HepG2 (cell line): ENCODE results near the gene IPP. TPM values are rescaled to one million over a fixed set of nuclear protein-coding genes. Genes with fewer than 3 reads are reported as not detected.
A peak's percentile ranks its signal among the peaks of the same experiment; 100 is the strongest.

Source experiments
- CREB1 ChIP-seq, 2 experiments: fragments of 450-650 bp in 1 of 2; IDR thresholded peaks; 2 replicates each; pipeline ENCODE4 v1.6.1; 2016 to 2017; ENCODE audit warnings: control low read depth in 1 of 2, mild to moderate bottlenecking in 1 of 2, missing compliant biosample characterization in 1 of 2, missing genetic modification characterization in 1 of 2
- ELF1 ChIP-seq: sonication (generic); formaldehyde crosslinking; IDR thresholded peaks from 2 replicates; pipeline ENCODE4 v1.4.0; 2020; ENCODE audit warnings: missing genetic modification reagents
- HES4 ChIP-seq: sonication (generic); formaldehyde crosslinking; IDR thresholded peaks from 2 replicates; pipeline ENCODE4 v1.9.0; 2021; ENCODE audit warnings: mild to moderate bottlenecking, missing genetic modification reagents, borderline replicate concordance
- HHEX ChIP-seq: IDR thresholded peaks from 2 replicates; pipeline ENCODE4 v1.6.1; 2016; ENCODE audit warnings: control low read depth
- HMGA1 ChIP-seq: sonication (generic); formaldehyde crosslinking; conservative IDR thresholded peaks from 2 replicates; pipeline ENCODE4 v1.4.0; 2020; ENCODE audit warnings: missing genetic modification reagents
- HNRNPL ChIP-seq: fragments of 200-400 bp; formaldehyde crosslinking; IDR thresholded peaks from 2 replicates; pipeline ENCODE4 v1.6.1; 2017; ENCODE audit warnings: mild to moderate bottlenecking, low read depth, low read length
- MED8 ChIP-seq: sonication (generic); formaldehyde crosslinking; IDR thresholded peaks from 2 replicates; pipeline ENCODE4 v1.8.1; 2023; ENCODE audit warnings: mild to moderate bottlenecking, missing genetic modification reagents; ENCODE audit not compliant: insufficient replicate concordance
- MZF1 ChIP-seq: sonication (generic); formaldehyde crosslinking; IDR thresholded peaks from 2 replicates; pipeline ENCODE4 v1.8.1; 2023; ENCODE audit warnings: mild to moderate bottlenecking, missing genetic modification reagents, borderline replicate concordance
- NRL ChIP-seq: sonication (generic); formaldehyde crosslinking; IDR thresholded peaks from 2 replicates; pipeline ENCODE4 v1.5.0; 2020; ENCODE audit warnings: missing genetic modification reagents, mild to moderate bottlenecking, moderate library complexity, borderline replicate concordance
- SALL1 ChIP-seq: sonication (generic); formaldehyde crosslinking; IDR thresholded peaks from 2 replicates; pipeline ENCODE4 v1.8.0; 2022; ENCODE audit warnings: mild to moderate bottlenecking, missing genetic modification reagents
- SIN3A ChIP-seq: IDR thresholded peaks from 2 replicates; pipeline ENCODE4 v1.6.1; 2011; ENCODE audit warnings: low read depth, mild to moderate bottlenecking, control low read depth, low read length, borderline replicate concordance
- SUZ12 ChIP-seq: fragments of 150-350 bp; IDR thresholded peaks from 2 replicates; pipeline ENCODE4 v1.6.1; 2014; ENCODE audit warnings: low read depth, low read length
- ZNF160 ChIP-seq: sonication (generic); formaldehyde crosslinking; IDR thresholded peaks from 2 replicates; pipeline ENCODE4 v1.8.0; 2022; ENCODE audit warnings: mild to moderate bottlenecking, inconsistent platforms, missing genetic modification reagents
- ZNF256 ChIP-seq: sonication (generic); formaldehyde crosslinking; conservative IDR thresholded peaks from 2 replicates; pipeline ENCODE4 v1.4.0; 2020; ENCODE audit warnings: missing genetic modification reagents
- ZNF33A ChIP-seq: sonication (generic); formaldehyde crosslinking; IDR thresholded peaks from 2 replicates; pipeline ENCODE4 v1.5.1; 2020; ENCODE audit warnings: missing genetic modification reagents, mild to moderate bottlenecking, moderate library complexity, borderline replicate concordance
- ZNF605 ChIP-seq: sonication (generic); formaldehyde crosslinking; IDR thresholded peaks from 2 replicates; pipeline ENCODE4 v1.8.0; 2022; ENCODE audit warnings: mild to moderate bottlenecking, missing genetic modification reagents
- ZNF749 ChIP-seq: sonication (generic); formaldehyde crosslinking; IDR thresholded peaks from 2 replicates; pipeline ENCODE4 v1.8.0; 2022; ENCODE audit warnings: mild to moderate bottlenecking, missing genetic modification reagents, moderate library complexity, borderline replicate concordance
- ZNF83 ChIP-seq: sonication (generic); formaldehyde crosslinking; IDR thresholded peaks from 2 replicates; pipeline ENCODE4 v1.4.0; 2020; ENCODE audit warnings: missing genetic modification reagents, mild to moderate bottlenecking, borderline replicate concordance
- ZSCAN29 ChIP-seq: sonication (generic); formaldehyde crosslinking; conservative IDR thresholded peaks from 2 replicates; pipeline ENCODE4 v1.4.0; 2020; ENCODE audit warnings: mild to moderate bottlenecking, missing genetic modification reagents
- polyA plus RNA-seq, 8 experiments: library from polyadenylated mRNA; depleted of rRNA in 3 of 8; stranded (reverse) in 7 of 8; unstranded in 1 of 8; fragments of >200 nt; fragmentation: Illumina TruSeq in 4 of 8; extraction: Trizol in 4 of 8; gene quantifications; 2 replicates each; pipeline versions ENCODE4 v1.2.1 to v1.2.3, GENCODE V29; 2011 to 2016; ENCODE audit warnings: low read depth in 4 of 8, missing spikeins in 1 of 8, mixed read lengths in 1 of 8; ENCODE audit not compliant: insufficient read depth in 1 of 8
- total RNA-seq, 5 experiments: library from RNA; depleted of rRNA; stranded (reverse); fragments of >200 nt; fragmentation: Illumina TruSeq; extraction: Trizol; gene quantifications; 2 replicates each; pipeline ENCODE4 v1.2.3, GENCODE V29; 2016; ENCODE audit warnings: low read depth in 1 of 5
- TF ChIP-seq, protein P1 (sequence below): IDR thresholded peaks from 2 replicates; pipeline ENCODE4 v1.6.1; 2016; ENCODE audit warnings: missing biosample characterization, missing genetic modification reagents, low read depth
- TF ChIP-seq, protein P2 (sequence below): sonication (generic); formaldehyde crosslinking; IDR thresholded peaks from 2 replicates; pipeline ENCODE4 v1.5.0; 2020; ENCODE audit warnings: mild to moderate bottlenecking, missing genetic modification reagents
- TF ChIP-seq, protein P3 (sequence below): sonication (generic); formaldehyde crosslinking; conservative IDR thresholded peaks from 2 replicates; pipeline ENCODE4 v1.8.0; 2022; ENCODE audit warnings: missing genetic modification reagents

IPP gene
- total and polyA plus RNA-seq, 2 of the 13 experiments (the other 11 are each of a cell fraction or from before 2014, with no cell fraction given): 3.0 to 9.7 TPM

DNA sequence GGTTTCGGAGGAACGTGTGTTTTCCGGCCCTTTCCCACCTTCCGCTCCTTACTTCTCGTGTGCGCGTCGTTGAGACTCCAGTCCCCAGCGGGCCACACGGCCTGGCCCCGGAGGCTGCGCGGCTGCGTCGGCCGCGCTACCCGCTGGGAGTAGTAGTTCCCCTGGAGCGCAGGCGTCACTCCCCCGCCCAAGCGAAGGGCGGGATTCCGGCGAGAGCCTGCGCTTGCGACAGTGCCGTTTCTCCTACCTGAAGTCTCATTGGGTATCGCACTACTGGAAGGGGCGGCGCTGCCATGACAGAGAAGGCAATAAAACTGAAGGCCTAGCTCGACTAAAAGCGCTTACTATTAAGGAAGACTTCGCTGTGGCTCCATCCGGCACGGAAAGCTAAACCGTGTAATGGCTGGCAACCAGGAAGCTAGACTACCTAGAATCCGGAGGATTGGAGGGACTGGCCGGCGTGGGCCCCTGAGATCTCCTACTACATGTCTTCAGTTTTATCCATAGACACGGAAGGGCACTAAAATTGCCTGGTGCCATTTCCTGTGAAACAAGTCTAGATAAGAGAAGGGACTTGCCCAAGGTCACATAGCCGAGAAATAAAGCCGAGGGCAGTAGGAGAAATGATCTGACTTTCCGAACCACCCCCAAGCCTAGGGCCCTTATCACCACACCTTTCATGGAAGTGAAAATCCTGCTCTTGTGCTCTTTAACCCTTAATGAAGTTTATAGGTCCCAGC is 63.3 kb downstream of the IPP start (continued):
- TF ChIP-seq, protein P1, sequence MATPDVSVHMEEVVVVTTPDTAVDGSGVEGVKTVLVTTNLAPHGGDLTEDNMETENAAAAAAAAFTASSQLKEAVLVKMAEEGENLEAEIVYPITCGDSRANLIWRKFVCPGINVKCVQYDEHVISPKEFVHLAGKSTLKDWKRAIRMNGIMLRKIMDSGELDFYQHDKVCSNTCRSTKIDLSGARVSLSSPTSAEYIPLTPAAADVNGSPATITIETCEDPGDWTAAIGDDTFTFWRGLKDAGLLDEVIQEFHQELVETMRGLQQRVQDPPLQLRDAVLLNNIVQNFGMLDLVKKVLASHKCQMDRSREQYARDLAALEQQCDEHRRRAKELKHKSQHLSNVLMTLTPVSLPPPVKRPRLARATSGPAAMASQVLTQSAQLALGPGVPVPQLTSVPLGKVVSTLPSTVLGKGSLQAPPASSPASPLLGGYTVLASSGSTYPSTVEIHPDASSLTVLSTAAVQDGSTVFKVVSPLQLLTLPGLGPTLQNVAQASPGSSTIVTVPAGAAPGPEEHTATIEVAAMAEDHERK (CRISPR knock-in tag): peak; percentile 81
- TF ChIP-seq SIN3A: peak; percentile 65; the same call in 1 of the 2 replicates
- TF ChIP-seq HHEX (CRISPR knock-in tag): no peak
- TF ChIP-seq, protein P2, sequence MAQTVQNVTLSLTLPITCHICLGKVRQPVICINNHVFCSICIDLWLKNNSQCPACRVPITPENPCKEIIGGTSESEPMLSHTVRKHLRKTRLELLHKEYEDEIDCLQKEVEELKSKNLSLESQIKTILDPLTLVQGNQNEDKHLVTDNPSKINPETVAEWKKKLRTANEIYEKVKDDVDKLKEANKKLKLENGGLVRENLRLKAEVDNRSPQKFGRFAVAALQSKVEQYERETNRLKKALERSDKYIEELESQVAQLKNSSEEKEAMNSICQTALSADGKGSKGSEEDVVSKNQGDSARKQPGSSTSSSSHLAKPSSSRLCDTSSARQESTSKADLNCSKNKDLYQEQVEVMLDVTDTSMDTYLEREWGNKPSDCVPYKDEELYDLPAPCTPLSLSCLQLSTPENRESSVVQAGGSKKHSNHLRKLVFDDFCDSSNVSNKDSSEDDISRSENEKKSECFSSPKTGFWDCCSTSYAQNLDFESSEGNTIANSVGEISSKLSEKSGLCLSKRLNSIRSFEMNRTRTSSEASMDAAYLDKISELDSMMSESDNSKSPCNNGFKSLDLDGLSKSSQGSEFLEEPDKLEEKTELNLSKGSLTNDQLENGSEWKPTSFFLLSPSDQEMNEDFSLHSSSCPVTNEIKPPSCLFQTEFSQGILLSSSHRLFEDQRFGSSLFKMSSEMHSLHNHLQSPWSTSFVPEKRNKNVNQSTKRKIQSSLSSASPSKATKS: no peak; the same call in 1 of the 2 replicates
- peak; percentile 86 for TF ChIP-seq ELF1 (CRISPR knock-in tag)
- TF ChIP-seq ZNF256: no peak
- peak; percentile 16; the same call in 1 of the 2 replicates for TF ChIP-seq ZNF160 (CRISPR knock-in tag)
- TF ChIP-seq HES4 (CRISPR knock-in tag): 0 out of 2 replicates have a peak, but pooled peaks have one; percentile 56
- peak; percentile 7 for TF ChIP-seq MED8 (CRISPR knock-in tag)
- no peak for TF ChIP-seq ZNF33A (CRISPR knock-in tag)
- TF ChIP-seq HMGA1 (CRISPR knock-in tag): no peak
- TF ChIP-seq, protein P3, sequence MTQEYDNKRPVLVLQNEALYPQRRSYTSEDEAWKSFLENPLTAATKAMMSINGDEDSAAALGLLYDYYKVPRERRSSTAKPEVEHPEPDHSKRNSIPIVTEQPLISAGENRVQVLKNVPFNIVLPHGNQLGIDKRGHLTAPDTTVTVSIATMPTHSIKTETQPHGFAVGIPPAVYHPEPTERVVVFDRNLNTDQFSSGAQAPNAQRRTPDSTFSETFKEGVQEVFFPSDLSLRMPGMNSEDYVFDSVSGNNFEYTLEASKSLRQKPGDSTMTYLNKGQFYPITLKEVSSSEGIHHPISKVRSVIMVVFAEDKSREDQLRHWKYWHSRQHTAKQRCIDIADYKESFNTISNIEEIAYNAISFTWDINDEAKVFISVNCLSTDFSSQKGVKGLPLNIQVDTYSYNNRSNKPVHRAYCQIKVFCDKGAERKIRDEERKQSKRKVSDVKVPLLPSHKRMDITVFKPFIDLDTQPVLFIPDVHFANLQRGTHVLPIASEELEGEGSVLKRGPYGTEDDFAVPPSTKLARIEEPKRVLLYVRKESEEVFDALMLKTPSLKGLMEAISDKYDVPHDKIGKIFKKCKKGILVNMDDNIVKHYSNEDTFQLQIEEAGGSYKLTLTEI (CRISPR knock-in tag): no peak
- 0 out of 2 replicates have a peak, but pooled peaks have one; percentile 39 for TF ChIP-seq MZF1 (CRISPR knock-in tag)
- no peak for TF ChIP-seq ZSCAN29
- peak; percentile 72 for TF ChIP-seq SALL1 (CRISPR knock-in tag)
- peak; percentile 77; the same call in 1 of the 2 replicates for TF ChIP-seq ZNF605 (CRISPR knock-in tag)
- peak; percentile 96 for TF ChIP-seq SUZ12
- peak; percentile 83 for TF ChIP-seq CREB1 (IDR thresholded peaks at IDR 0.05)
- TF ChIP-seq CREB1 (CRISPR knock-in tag; IDR thresholded peaks at IDR 0.05): peak; percentile 97
- TF ChIP-seq NRL (CRISPR knock-in tag): peak; percentile 25; the same call in 1 of the 2 replicates
- no peak for TF ChIP-seq ZNF83 (CRISPR knock-in tag)
- no peak; the same call in 1 of the 2 replicates for TF ChIP-seq HNRNPL
- no peak for TF ChIP-seq ZNF749 (CRISPR knock-in tag)
